Erythroblast (primary cell): Measurements from ENCODE around the gene HBG2.
"Not testable (repeated sequence)": the region's sequence is repeated elsewhere in the genome, so short reads cannot be mapped to it uniquely, and the experiment has no call there.

Source experiments
- DNase-seq, 2 experiments: peaks; one replicate each; lab custom pipeline; 2025; lab: John Stamatoyannopoulos, UW
- GATA1 ChIP-seq: IDR thresholded peaks from 2 replicates; pipeline ENCODE4 v1.6.1; 2011; ENCODE audit warnings: low read depth, mild to moderate bottlenecking, control low read depth, low read length, moderate library complexity
- POLR2A ChIP-seq: IDR thresholded peaks from 2 replicates; pipeline ENCODE4 v1.6.1; 2011; ENCODE audit warnings: mild to moderate bottlenecking, low read length

The HBG2 gene

DNA sequence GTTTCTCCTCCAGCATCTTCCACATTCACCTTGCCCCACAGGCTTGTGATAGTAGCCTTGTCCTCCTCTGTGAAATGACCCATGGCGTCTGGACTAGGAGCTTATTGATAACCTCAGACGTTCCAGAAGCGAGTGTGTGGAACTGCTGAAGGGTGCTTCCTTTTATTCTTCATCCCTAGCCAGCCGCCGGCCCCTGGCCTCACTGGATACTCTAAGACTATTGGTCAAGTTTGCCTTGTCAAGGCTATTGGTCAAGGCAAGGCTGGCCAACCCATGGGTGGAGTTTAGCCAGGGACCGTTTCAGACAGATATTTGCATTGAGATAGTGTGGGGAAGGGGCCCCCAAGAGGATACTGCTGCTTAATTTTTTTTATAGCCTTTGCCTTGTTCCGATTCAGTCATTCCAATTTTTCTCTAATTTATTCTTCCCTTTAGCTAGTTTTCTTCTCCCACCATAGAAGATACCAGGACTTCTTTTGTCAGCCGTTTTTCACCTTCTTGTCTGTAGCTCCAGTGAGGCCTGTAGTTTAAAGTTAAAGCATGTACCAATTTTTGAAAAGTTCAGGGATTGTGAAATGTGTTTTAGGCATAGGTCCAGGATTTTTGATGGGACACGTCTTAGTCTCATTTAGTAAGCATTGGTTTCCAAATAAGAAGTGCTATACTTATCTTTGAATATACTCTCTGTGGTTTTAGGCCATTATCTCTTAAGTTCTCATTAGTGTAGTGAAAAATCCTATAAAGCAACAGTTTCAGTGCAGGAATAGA is at the start of gene HBG2:
Gene HBG2 (minus strand): TSS at position 136 of the 768 bp plus-strand sequence. CDS start 53 bp downstream, at position 83.
- DNase-seq = peak in 1 of 2 experiments; percentile 84
- TF ChIP-seq POLR2A = peak; percentile 66

DNA sequence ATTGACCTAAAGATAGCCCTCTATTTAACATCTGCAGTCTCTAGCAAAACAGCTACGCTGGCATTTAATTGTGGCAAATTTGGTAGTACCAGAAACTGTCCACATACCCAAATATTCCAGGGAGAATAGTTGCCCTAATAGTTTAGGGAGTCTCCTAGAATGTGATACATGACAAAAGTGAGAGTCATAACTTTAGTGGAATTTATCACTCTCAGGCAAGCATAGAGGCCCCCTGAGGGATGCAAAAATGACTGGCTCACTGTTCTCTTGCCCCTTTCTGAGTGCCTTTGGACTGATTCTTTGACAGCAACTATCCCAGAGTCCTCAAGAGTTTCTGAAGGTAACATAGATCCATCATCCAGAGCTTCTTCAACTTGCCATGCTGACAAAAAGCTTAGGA is 49.5 kb upstream of the HBG2 start:
- DNase-seq = peak in 1 of 2 experiments; percentile 28
- TF ChIP-seq POLR2A (no peak), GATA1 (no peak)

DNA sequence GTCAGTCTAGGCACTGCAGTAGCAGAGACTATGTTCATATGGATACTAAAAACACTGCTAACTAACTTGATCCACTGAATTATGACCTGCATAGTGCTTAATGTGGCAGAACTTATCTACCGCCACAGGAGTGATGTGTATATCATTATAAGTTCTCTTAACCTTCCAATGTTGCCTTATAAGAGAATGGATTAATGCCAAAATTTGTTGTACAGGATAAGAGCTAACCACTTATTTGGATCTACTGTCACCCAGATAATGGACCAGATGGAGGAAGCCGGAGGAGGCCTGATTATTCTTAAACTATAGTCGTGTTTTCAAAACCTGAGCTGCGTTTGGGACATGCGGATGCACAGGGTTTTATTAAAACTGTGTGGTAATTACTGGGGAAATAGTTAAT is 49.0 kb upstream of the HBG2 start:
- peak; percentile 22 for TF ChIP-seq POLR2A
- no peak for TF ChIP-seq GATA1
- peak; percentile 44 to 84 for DNase-seq

DNA sequence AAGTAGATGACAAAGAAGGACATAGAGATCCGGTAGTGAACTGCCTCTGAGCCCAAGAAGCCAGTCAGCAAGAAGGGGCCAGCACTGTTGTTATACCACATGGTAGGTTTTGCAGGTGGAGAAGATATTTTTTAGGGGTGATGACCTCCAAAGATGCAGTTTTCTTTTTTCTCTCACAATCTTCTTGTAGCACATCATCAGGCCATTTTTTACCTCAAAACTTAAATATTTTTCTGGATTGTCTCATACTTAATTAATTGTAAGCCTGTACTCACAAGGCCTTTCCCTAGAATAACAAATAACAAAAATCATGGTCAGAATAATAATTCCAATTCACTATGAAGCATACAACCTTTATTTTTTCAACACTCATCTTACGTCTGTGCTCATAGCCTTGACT is 47.3 kb upstream of the HBG2 start, which contains the start of gene OR51B4:
Gene OR51B4 (minus strand): TSS at position 101 of the 400 bp plus-strand sequence. CDS start 0 bp downstream, at position 101.
- TF ChIP-seq GATA1 (no peak), POLR2A (no peak)
- no peak for DNase-seq

DNA sequence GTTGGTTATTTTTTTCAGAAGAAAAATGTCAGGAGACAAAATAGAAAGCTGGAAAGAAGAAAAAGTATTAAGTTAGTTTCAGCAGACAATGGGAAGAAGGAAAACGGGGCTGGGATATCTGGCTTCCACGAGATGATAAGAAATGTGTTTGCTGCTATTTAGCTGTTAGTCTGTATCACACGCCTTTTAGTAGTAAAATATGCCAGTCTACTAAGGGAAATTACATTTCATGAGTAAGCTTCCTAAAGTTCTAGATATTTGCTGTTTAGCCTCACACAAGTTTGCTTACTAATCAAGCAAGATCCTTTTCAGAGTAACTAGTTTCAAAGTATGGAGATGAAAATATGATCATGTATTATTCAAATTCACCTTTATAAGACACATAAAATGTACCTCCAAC is 45.7 kb upstream of the HBG2 start:
- TF ChIP-seq POLR2A = no peak
- no peak for TF ChIP-seq GATA1
- no peak for DNase-seq

DNA sequence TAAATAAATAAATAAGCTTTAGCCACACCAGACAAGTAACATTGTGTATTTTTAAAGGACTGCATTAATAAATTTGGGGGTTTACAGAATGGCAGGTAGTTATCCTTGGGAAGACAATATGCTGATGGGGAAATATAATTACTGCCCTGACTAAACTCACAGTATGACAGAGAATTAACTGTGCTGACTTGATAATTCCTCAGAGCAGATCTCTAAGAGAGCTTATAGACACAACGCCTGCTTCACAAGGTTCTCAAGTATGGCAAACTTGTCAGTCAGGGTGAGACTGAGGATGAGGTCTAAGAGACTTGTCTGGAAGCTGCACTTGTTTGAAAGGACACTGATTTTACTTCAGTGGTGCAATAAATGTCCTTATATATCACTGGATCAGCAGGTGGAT is 43.9 kb upstream of the HBG2 start:
- TF ChIP-seq POLR2A (no peak), GATA1 (no peak)
- peak in 1 of 2 experiments; percentile 12 for DNase-seq

DNA sequence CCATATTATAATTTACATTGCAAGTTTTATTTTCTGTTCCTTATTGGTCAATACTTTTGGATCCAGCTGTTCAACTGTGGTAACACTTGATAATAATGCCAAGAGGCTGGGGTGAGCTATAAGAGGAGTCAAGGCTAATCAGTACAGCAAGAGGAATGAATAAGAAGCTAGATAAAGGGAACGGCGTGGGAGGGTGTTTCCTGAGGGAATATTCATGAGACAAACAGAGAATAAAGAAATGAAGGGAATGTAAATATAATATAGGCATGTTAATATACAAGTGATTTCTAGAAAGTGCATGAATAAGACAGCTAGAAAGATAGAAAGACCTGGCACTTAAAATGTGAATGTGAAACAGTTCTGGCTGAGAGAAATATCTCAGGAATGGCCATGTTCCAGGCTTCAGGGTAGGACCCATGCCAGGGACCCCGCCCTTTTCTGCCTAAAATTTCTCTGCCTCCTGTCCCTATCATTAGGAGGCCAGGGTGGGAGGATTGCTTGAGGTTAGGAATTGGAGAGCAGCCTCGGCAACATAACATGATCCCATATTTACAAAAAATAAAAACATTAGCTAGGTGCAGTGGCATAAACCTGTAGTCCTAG is 43.2 kb upstream of the HBG2 start:
- TF ChIP-seq GATA1 (no peak), POLR2A (no peak)
- peak in 1 of 2 experiments; percentile 67 for DNase-seq

DNA sequence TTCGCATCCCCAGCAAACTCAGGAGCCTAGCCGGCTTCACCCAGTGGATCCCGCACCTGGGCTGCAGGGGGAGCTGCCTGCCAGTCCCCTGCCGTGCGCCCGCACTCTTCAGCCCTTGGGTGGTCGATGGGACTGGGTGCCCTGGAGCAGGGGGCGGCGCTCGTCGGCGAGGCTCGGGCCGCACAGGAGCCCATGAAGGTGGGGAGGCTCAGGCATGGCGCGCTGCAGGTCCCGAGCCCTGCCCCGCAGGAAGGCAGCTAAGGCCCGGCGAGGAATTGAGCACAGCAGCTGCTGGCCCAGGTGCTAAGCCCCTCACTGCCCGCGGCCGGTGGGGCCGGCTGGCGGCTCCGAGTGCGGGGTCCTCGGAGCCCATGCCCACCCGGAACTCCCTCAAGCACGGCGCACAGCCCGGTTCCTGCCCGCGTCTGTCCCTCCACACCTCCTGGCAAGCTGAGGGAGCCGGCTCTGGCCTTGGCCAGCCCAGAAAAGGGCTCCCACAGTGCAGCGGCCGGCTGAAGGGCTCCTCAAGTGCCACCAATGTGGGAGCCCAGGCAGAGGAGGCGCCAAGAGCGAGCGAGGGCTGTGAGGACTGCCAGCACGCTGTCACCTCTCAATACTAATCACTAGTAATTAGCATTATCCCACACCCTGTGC is 39.9 kb upstream of the HBG2 start:
- DNase-seq = not testable (repeated sequence)

DNA sequence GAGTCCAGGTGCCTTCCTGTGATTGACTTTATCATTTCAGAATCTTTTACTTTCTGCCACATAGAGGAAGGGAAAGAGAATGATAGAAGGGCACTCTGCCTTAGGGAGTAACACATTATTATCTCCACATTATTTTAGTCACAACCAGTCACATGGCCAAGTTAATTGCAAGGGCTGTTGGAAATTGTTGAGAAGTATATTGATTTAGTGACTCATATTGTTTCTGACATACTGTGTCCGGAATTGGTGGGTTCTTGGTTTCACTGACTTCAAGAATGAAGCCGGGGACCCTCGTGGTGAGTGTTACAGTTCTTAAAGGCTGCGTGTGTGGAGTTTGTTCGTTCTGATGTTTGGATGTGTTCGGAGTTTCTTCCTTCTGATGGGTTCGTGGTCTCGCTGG is 38.4 kb upstream of the HBG2 start:
- no peak for DNase-seq
- no peak for TF ChIP-seq GATA1
- TF ChIP-seq POLR2A = no peak

DNA sequence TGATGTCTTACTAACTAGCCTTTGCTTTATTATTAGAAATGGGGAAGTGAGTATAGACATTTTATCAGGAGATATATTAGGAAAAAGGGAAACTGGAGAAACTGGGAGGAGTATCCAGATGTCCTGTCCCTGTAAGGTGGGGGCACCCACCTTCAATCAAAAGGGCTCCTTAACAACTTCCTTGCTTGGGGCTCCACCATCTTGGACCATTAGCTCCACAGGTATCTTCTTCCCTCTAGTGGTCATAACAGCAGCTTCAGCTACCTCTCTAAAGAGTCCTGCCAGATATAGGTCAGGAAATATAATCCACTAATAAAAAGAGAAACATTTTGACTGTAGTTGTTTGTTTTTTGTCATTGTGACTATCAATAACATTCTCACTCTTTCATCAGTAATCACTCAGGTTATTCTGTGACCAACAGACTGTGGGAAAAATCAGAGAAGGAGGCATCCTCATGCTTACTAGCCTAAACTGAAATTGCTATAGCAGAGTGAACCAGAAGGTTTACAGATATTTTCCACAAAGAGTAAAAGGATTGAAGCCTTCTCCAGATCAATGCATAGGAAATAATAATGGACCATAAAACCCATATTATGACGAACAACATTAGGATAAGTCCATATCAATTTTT is 36.7 kb upstream of the HBG2 start:
- peak; percentile 32 for TF ChIP-seq POLR2A
- no peak for TF ChIP-seq GATA1
- DNase-seq = peak; percentile 87 to 89

DNA sequence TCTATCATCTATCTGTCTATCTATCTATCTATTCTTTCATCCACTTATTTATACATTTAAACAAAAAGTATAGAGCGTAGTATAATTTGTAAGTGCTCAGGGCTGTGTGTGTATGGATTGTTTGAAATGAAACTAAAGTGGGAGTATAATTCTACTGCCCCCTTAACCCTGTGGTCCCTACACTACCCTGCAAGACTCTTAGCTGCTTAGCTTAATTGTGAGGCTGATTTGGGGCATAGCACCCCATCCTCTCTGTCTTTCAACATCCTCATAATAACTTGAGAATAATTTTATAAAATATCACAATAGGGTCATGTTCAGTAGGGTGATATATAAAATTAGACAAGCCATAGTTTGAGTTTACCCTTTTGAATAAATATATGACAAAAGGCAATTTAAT is 35.5 kb upstream of the HBG2 start:
- TF ChIP-seq GATA1 = no peak
- TF ChIP-seq POLR2A = no peak
- peak in 1 of 2 experiments; percentile 51 for DNase-seq

DNA sequence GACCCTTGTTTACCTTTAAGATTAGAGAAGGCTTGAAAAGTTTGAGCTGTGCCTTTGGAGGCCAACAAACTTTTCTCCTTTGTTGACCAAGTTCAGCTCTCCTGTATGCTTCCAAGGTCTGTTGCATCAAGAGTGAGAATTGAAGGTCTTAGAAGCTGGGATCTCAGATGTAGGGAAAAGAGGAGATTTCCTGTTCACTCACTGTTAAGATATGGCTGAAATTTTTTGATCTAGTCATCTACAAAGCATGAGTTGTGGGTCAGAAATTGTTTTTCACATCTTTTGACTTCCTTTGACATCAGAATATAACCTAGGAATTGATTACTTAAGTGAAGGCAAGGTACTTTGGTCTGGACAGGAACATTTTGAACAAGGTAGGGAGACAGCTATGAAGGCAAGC is 35.1 kb upstream of the HBG2 start:
- no peak for DNase-seq
- TF ChIP-seq POLR2A (no peak), GATA1 (no peak)

DNA sequence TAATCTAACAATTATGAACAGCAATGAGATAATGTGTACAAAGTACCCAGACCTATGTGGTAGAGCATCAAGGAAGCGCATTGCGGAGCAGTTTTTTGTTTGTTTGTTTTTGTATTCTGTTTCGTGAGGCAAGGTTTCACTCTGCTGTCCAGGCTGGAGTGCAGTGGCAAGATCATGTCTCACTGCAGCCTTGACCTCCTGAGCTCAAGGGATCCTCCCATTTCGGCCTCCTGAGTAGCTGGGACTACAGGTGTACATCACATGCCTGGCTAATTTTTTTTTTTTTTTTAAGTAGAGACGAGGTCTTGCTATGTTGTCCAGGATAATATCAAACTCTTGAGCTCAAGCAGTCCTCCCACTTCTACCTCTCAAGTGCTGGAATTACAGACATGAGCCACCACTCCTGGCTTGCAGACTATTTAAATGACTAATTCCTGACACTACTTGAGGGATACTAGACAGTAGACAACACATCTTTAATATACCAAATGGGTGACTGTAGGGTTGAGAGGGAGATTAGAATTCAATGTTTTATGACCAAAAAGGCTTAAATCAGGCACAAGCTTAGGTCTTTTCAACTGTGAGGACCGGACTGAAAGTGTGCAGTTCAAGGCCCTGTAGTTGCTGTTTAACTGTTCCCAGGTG is 34.4 kb upstream of the HBG2 start:
- TF ChIP-seq POLR2A (no peak), GATA1 (no peak)
- DNase-seq = peak in 1 of 2 experiments; percentile 63
